Measurements from ENCODE around the gene ZNF789. TPM values are rescaled to one million over a fixed set of nuclear protein-coding genes. Genes with fewer than 3 reads are reported as not detected.
"Not testable (repeated sequence)": the region's sequence is repeated elsewhere in the genome, so short reads cannot be mapped to it uniquely, and the experiment has no call there.

The ZNF789 gene
- total RNA-seq, 1 donor from 2014 or later: 20.2 TPM

DNA sequence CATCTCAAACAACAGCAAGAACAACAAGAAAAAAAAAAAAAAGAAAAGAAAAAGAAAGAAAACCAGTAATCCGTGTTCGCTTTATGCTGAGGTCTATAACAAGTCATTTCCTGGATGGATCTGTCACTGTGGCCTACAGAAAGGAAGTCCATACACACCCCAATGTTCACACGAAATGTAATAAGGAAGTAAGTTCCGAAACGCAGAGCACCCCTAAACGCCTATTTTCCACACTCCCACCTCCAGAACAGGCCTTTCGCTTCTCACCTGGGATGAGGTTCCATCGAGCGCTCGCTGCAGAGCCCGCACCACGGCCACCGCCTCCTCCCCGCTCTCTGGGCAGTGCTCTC, 26.7 kb downstream of the ZNF789 start:
- no peaks in the 10 kb centered on the region for H3K27me3 Mint-ChIP-seq (ENCODE audit: insufficient read depth, low read depth)
- no peaks in the 10 kb centered on the region for H3K27me3 ChIP-seq
- peaks cover 12% of the 10 kb centered on the region for H3K4me1 ChIP-seq
- no peaks in the 10 kb centered on the region for H3K9me3 ChIP-seq (ENCODE audit: low read depth)
- H3K79me2 ChIP-seq (ENCODE audit: low read depth): peaks cover 55% of the 10 kb centered on the region
- peaks cover 20% of the 10 kb centered on the region for H4K20me1 ChIP-seq (ENCODE audit: low read depth)
- peak overlapping the region; percentile 100 for H3K4me3 Mint-ChIP-seq
- peak overlapping the region; percentile 84 for H3K4me3 ChIP-seq
- H3K9me3 Mint-ChIP-seq: peaks cover 4% of the 10 kb centered on the region
- peak overlapping the region; percentile 84 for H3K9ac ChIP-seq
- H3K27ac ChIP-seq: no peak overlapping the region
- TF ChIP-seq EZH2phosphoT487 (IDR thresholded peaks at IDR 0.05): no peak
- TF ChIP-seq EZH2 (IDR thresholded peaks at IDR 0.05): no peak
- TF ChIP-seq, protein P1, sequence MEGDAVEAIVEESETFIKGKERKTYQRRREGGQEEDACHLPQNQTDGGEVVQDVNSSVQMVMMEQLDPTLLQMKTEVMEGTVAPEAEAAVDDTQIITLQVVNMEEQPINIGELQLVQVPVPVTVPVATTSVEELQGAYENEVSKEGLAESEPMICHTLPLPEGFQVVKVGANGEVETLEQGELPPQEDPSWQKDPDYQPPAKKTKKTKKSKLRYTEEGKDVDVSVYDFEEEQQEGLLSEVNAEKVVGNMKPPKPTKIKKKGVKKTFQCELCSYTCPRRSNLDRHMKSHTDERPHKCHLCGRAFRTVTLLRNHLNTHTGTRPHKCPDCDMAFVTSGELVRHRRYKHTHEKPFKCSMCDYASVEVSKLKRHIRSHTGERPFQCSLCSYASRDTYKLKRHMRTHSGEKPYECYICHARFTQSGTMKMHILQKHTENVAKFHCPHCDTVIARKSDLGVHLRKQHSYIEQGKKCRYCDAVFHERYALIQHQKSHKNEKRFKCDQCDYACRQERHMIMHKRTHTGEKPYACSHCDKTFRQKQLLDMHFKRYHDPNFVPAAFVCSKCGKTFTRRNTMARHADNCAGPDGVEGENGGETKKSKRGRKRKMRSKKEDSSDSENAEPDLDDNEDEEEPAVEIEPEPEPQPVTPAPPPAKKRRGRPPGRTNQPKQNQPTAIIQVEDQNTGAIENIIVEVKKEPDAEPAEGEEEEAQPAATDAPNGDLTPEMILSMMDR (IDR thresholded peaks at IDR 0.05): no peak
- peaks cover 20% of the 10 kb centered on the region for H3K36me3 Mint-ChIP-seq
- peak overlapping the region; percentile 69 for H3K27ac Mint-ChIP-seq
- peaks cover 18% of the 10 kb centered on the region for H3F3A ChIP-seq (ENCODE audit: low read depth)
- H2AFZ ChIP-seq (replicated peaks): no peak overlapping the region
- DNase-seq (ENCODE audit: low spot score): no peak
- peaks cover 25% of the 10 kb centered on the region for H3K4me1 Mint-ChIP-seq
- H3K36me3 ChIP-seq: no peaks in the 10 kb centered on the region
- peak overlapping the region; percentile 80 for H3K4me2 ChIP-seq

DNA sequence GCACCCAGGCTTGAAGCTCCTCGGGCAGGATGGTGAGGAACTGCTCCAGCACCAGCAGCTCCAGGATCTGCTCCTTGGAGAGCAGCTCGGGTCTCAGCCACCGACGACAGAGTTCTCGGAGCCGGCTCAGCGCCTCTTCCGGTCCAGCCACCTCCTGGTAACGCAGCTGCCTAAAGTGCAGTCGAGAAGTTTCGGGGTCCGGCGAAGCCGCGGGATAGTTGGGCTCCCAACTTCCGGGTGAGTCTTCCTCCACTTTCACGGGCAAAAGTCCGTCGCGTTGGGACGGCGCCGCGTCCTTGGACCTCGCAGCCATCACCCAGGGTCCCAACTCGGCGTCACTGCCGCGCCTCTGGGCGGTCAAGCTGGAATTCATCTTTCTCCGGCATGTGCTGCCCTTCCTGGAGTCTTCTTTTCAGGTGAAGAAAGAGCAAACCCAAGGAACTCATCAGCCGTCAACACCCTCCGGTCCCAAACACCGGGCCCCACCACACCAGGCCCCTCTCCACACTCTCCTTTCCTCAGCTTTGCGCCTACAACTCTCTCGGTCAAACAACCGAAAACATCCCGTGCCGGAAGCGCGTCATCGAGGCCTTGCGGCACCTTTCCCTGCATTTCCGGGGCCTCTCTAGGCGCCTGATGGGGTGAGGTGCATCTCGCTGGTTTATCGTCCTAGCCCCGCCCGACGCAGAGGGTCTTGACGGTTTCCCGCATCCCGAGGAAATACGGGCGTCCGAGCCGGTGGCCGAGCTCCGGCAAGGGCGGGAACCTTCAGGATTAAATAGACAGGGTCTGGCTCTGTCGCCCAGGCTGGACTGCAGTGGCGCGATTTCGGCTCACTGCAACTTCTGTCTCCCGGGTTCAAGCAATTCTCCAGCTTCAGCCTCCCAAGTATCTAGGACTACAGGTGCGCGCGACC, 27.3 kb downstream of the ZNF789 start, which contains the start of gene ZNF394:
ZNF394 (minus strand) TSS at position 561 of the 916 bp plus-strand sequence; CDS start at position 373, 188 bp downstream.
- Histone ChIP-seq H3K27me3 (no peaks in the 10 kb centered on the region), H3K4me2 (peak within 1 kb of the TSS; percentile 80), H3K4me1 (peaks cover 12% of the 10 kb centered on the region), H3K9ac (peak within 1 kb of the TSS; percentile 84), H4K20me1 (ENCODE audit: low read depth) (peaks cover 20% of the 10 kb centered on the region), H3K4me3 (peak within 1 kb of the TSS; percentile 84), H2AFZ (replicated peaks) (peak within 1 kb of the TSS; percentile 90), H3K36me3 (no peaks in the 10 kb centered on the region), H3K27ac (peak within 1 kb of the TSS; percentile 81), H3K9me3 (ENCODE audit: low read depth) (no peaks in the 10 kb centered on the region), H3K79me2 (ENCODE audit: low read depth) (peaks cover 55% of the 10 kb centered on the region), H3F3A (ENCODE audit: low read depth) (peaks cover 18% of the 10 kb centered on the region)
- peak within 1 kb of the TSS; percentile 72 for H3K27ac Mint-ChIP-seq
- peak; percentile 98 for DNase-seq (ENCODE audit: low spot score)
- H3K4me3 Mint-ChIP-seq: peak within 1 kb of the TSS; percentile 100
- H3K27me3 Mint-ChIP-seq (ENCODE audit: insufficient read depth, low read depth): peaks cover 4% of the 10 kb centered on the region
- H3K36me3 Mint-ChIP-seq: peaks cover 18% of the 10 kb centered on the region
- H3K9me3 Mint-ChIP-seq: peaks cover under 1% of the 10 kb centered on the region
- H3K4me1 Mint-ChIP-seq: peaks cover 25% of the 10 kb centered on the region
- TF ChIP-seq, protein P1 (IDR thresholded peaks at IDR 0.05): peak; percentile 7
- TF ChIP-seq EZH2phosphoT487 (IDR thresholded peaks at IDR 0.05) (no peak), EZH2 (IDR thresholded peaks at IDR 0.05) (peak; percentile 9)

DNA sequence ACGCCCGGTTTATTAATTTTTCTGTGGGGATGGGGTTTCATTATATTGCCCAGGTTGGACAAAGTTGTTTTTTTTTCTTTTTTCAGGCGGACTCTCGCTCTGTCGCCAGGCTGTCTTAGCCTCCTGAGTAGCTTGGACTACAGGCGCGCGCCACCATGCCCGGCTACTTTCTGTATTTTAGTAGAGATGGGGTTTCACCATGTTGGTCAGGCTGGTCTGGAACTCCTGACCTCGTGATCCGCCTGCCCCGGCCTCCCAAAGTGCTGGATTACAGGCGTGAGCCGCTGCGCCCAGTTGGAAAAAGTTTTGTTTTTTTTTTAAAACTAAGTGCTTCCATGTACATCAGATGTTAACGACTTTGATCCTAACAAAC, 27.9 kb downstream of the ZNF789 start:
- H3K27me3 Mint-ChIP-seq (ENCODE audit: insufficient read depth, low read depth): peaks cover 4% of the 10 kb centered on the region
- Histone ChIP-seq H3K4me2 (peak overlapping the region; percentile 80), H4K20me1 (ENCODE audit: low read depth) (peaks cover 20% of the 10 kb centered on the region), H3F3A (ENCODE audit: low read depth) (peaks cover 23% of the 10 kb centered on the region), H3K27me3 (no peaks in the 10 kb centered on the region), H3K79me2 (ENCODE audit: low read depth) (peaks cover 56% of the 10 kb centered on the region), H3K9me3 (ENCODE audit: low read depth) (no peaks in the 10 kb centered on the region), H3K9ac (peak overlapping the region; percentile 51), H3K4me3 (peak overlapping the region; percentile 84), H2AFZ (replicated peaks) (peak overlapping the region; percentile 64), H3K27ac (no peak overlapping the region), H3K4me1 (peaks cover 13% of the 10 kb centered on the region), H3K36me3 (no peaks in the 10 kb centered on the region)
- DNase-seq (ENCODE audit: low spot score): no peak
- peak overlapping the region; percentile 100 for H3K4me3 Mint-ChIP-seq
- peaks cover 18% of the 10 kb centered on the region for H3K36me3 Mint-ChIP-seq
- H3K4me1 Mint-ChIP-seq: peaks cover 28% of the 10 kb centered on the region
- TF ChIP-seq EZH2phosphoT487 (IDR thresholded peaks at IDR 0.05): no peak
- no peak for TF ChIP-seq EZH2 (IDR thresholded peaks at IDR 0.05)
- TF ChIP-seq, protein P1 (IDR thresholded peaks at IDR 0.05): no peak
- no peaks in the 10 kb centered on the region for H3K9me3 Mint-ChIP-seq
- H3K27ac Mint-ChIP-seq: peak overlapping the region; percentile 72

DNA sequence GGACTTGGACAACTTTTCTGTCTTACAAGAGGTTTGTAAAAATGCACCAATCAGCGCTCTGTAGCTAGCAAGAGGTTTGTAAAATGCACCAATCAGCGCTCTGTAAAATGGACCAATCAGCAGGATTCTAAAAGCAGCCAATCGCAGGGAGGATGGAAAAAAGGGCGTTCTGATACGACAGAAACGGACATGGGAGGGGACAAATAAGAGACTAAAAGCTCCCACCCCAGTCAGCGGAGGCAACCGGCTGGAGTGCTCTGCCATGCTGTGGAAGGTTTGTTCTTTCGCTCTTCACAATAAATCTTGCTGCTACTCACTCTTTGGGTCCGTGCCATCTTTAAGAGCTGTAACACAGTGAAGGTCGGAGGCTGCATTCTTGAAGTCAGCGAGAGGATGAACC, 28.5 kb downstream of the ZNF789 start:
- peaks cover 56% of the 10 kb centered on the region for H3K79me2 ChIP-seq (ENCODE audit: low read depth)
- not testable (repeated sequence) for DNase-seq (ENCODE audit: low spot score); H3K4me2 ChIP-seq

More for the DNA sequence above, 28.5 kb downstream of the ZNF789 start:
- H3K27me3 ChIP-seq; H3K27ac Mint-ChIP-seq; H2AFZ ChIP-seq (replicated peaks); H3K9me3 Mint-ChIP-seq; H3K27ac ChIP-seq; H3K27me3 Mint-ChIP-seq (ENCODE audit: insufficient read depth, low read depth); H3K9ac ChIP-seq; H3K9me3 ChIP-seq (ENCODE audit: low read depth); H3K36me3 ChIP-seq: not testable (repeated sequence)
- Histone ChIP-seq H3K4me1 (peaks cover 18% of the 10 kb centered on the region), H3K4me3 (peak overlapping the region; percentile 84), H4K20me1 (ENCODE audit: low read depth) (peaks cover 20% of the 10 kb centered on the region), H3F3A (ENCODE audit: low read depth) (peaks cover 29% of the 10 kb centered on the region)
- Mint-ChIP-seq H3K36me3 (peaks cover 15% of the 10 kb centered on the region), H3K4me1 (peaks cover 34% of the 10 kb centered on the region), H3K4me3 (peak overlapping the region; percentile 100)

Data from neural progenitor cell (in vitro differentiated cells).